CD4-positive, alpha-beta T cell treated with Interleukin-15 for 4 hours (primary cell): ENCODE measurements around the gene MLNR.

Experiments
- DNase-seq: peaks from one replicate; pipeline ENCODE4 v3.0.0-alpha.2; 2020; ENCODE audit warnings: low spot score

The MLNR gene

GRCh38 chr13:49226613-49227012, 6.5 kb downstream of the MLNR start:
- DNase-seq: no peak

- no peak for DNase-seq
Measured at GRCh38 chr13:49234741-49235140, 14.6 kb downstream of the MLNR start.

GRCh38 chr13:49235856-49236431, 15.8 kb downstream of the MLNR start:
- DNase-seq: no peak

GRCh38 chr13:49238621-49239020, 18.5 kb downstream of the MLNR start:
- DNase-seq: no peak

GRCh38 chr13:49240017-49240416, 19.9 kb downstream of the MLNR start:
- DNase-seq: peak; percentile 53

- DNase-seq: no peak
Measured at GRCh38 chr13:49241296-49241695, 21.2 kb downstream of the MLNR start.

- DNase-seq: no peak
Measured at GRCh38 chr13:49245101-49245500, 25.0 kb downstream of the MLNR start.

- DNase-seq: peak; percentile 17
Measured at GRCh38 chr13:49246850-49247642, 26.9 kb downstream of the MLNR start.

- DNase-seq: peak; percentile 89
Measured at GRCh38 chr13:49247643-49248621, 27.8 kb downstream of the MLNR start, which contains the start of gene CDADC1. Gene CDADC1 (plus strand): TSS chr13:49247925. CDS start chr13:49248038, 113 bp downstream.

GRCh38 chr13:49248622-49249002, 28.5 kb downstream of the MLNR start:
- no peak for DNase-seq

- DNase-seq: no peak
Measured at GRCh38 chr13:49251326-49251725, 31.2 kb downstream of the MLNR start.

- DNase-seq: no peak
Measured at GRCh38 chr13:49253310-49253709, 33.2 kb downstream of the MLNR start.

GRCh38 chr13:49254007-49254406, 33.9 kb downstream of the MLNR start:
- DNase-seq: no peak

GRCh38 chr13:49256841-49257240, 36.7 kb downstream of the MLNR start:
- no peak for DNase-seq

- peak; percentile 21 for DNase-seq
Measured at GRCh38 chr13:49258089-49258796, 38.1 kb downstream of the MLNR start.

GRCh38 chr13:49259586-49259985, 39.4 kb downstream of the MLNR start:
- DNase-seq: no peak

- no peak for DNase-seq
Measured at GRCh38 chr13:49262634-49263033, 42.5 kb downstream of the MLNR start.

GRCh38 chr13:49265822-49266221, 45.7 kb downstream of the MLNR start:
- no peak for DNase-seq

GRCh38 chr13:49271264-49271663, 51.1 kb downstream of the MLNR start:
- no peak for DNase-seq
